Smooth muscle cell of the pulmonary artery (primary cell): Measurements from ENCODE around the gene TMCC1. TPM values are rescaled to one million over a fixed set of nuclear protein-coding genes. Genes with fewer than 3 reads are reported as not detected.

Experiments used
- total RNA-seq: library from RNA; depleted of rRNA; stranded (reverse); fragments of >200 nt; gene quantifications from 2 replicates; pipeline ENCODE4 v1.2.3, GENCODE V29; 2014

Gene TMCC1
- total RNA-seq = 18.1 and 27.3 TPM in 2 replicates

DNA sequence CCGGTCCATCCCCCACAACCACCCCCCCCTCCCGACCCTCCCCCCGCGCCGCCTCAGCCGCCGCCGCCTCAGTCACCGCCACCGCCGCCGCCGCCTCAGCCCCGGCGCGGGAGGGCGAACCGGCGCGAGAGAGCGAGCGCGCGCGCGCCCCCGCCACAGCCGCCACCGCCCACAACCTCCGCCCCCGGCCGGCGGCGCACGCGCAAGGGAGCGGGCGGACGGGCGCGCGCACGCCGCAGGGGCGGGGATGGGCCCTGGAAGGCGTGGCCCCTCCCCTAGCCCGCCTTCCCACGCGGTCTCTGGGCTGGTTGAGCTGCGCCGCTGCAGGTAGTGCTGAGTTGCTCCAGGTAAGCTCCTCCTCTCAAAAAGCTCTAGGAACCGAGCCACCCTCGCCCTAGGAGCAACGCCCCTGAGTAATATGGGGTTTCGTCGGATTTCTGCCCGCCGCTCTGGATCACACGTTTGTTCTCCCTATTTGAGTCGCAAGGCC, at the start of gene TMCC1:
TSS of gene TMCC1 (minus strand) at position 131 of the 490 bp plus-strand sequence.

DNA sequence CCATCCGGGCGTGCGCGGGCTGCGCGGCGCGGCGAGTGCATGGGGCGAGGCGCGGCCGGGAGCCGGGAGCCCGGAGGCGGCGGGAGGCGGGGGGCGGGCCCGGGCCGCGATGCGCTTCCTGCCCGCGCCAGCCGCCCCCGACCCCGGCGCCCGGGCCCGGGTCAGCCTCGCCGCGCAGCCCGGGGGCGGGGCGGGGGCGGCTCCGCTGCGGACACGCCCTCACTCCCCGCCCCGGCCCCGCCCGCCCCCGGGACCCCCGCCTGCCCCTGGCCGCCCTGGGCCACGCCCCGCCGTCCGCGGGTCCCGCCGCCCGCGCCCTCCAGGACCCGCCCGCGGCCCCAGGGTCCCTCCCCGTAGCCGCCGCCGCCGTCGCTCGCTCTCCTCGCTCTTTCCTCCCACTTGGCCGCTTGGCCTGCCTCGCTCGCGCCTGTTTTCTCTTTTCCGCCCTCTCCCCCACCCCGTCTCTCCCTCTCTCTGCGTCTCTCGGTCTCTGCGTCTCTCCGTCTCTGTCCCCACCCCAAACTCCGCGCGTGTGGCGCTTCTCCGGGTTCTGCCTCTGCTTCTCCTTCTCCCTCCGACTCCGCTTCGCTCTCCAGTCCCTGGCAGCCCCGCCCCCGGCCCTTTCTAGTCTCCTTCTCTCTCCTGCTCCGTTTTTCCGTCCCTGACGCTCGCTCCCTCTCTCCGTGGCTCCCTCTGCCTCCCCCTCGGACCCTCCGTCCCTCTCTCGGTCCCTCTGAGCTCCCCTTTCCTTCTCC, 286.7 kb downstream of the TMCC1 start, which contains the start of gene PLXND1:
TSS of gene PLXND1 (minus strand) at position 41 of the 755 bp plus-strand sequence. CDS start at position 4, 37 bp downstream.

Other genes with a start within 250 kb of the TMCC1 start
- gene TRH, start 81.0 kb upstream of the TMCC1 start, total RNA-seq = 0.10 and 0.20 TPM in 2 replicates
- not detected in 2 replicates for gene ALG1L2, start 188.1 kb upstream of the TMCC1 start, total RNA-seq